ENCODE measurements around the gene SNX24. TPM values are rescaled to one million over a fixed set of nuclear protein-coding genes. Genes with fewer than 3 reads are reported as not detected.

SNX24 gene
- polyA plus RNA-seq, 3 donors = 3.5 to 10.6 (median 8.0) TPM

DNA sequence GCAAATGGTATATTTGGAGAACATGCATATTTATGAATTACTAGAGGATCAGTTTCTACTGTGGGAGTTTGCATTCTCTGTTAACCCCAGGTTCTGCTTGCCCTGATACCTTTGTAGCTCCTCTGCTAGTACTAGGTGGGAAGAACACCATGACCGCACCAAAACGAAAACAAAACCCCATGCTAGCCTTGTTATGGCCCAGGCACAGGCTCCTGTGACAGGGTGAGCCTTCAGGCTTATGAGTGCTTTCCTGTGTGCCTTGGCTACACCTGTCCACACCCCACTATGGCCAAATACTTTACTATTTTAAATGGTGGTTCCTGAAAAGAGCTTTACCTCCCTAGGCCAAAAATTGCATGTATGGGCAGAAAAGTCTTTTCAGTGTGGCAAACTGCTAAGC lies 96.3 kb downstream of the SNX24 start:
- Histone ChIP-seq H3K79me2 (ENCODE audit: insufficient read depth, low read length) (no peaks in the 10 kb centered on the region), H3K36me3 (replicated peaks in 1 of 2; ENCODE audit: control insufficient read depth in 1 of 2, insufficient read depth in 2 of 2, low read length in 2 of 2) (no peaks in the 10 kb centered on the region), H4K20me1 (ENCODE audit: insufficient read depth, low read length) (no peaks in the 10 kb centered on the region), H3K9me3 (replicated peaks in 1 of 2; ENCODE audit: control insufficient read depth in 1 of 2, insufficient read depth in 1 of 2, low read length in 2 of 2) (no peaks in the 10 kb centered on the region), H3K27me3 (ENCODE audit: control insufficient read depth in 2 of 2, insufficient read depth in 2 of 2, low read length in 2 of 2) (no peaks in the 10 kb centered on the region), H3K9ac (ENCODE audit: insufficient read depth, low read length, poor library complexity, severe bottlenecking) (no peak overlapping the region), H3K4me2 (replicated peaks; ENCODE audit: extremely low read depth, low read length, poor library complexity, severe bottlenecking) (no peak overlapping the region), H2AFZ (ENCODE audit: insufficient read depth, low read depth, low read length, poor library complexity, severe bottlenecking) (no peak overlapping the region), H3K27ac (ENCODE audit: low read depth in 1 of 2, low read length in 2 of 2) (no peak overlapping the region), H3K4me3 (replicated peaks in 1 of 3; ENCODE audit: low read depth in 2 of 3, low read length in 3 of 3) (no peak overlapping the region), H3K4me1 (ENCODE audit: control insufficient read depth in 1 of 2, insufficient read depth in 2 of 2, low read length in 2 of 2) (no peaks in the 10 kb centered on the region)
- Mint-ChIP-seq H3K27ac (no peak overlapping the region), H3K4me3 (no peak overlapping the region), H3K4me1 (peaks cover 9% of the 10 kb centered on the region), H3K36me3 (peaks cover 9 to 17% of the 10 kb centered on the region in 2 donors), H3K27me3 (ENCODE audit: low read depth in 3 of 3) (peaks cover 0 to 3% (median 3%) of the 10 kb centered on the region in 3 donors), H3K9me3 (peaks cover 0 to 7% (median 0%) of the 10 kb centered on the region in 7 donors)
- no peak for DNase-seq
- intact Hi-C loops (cut with micrococcal nuclease) = no loop called here
- TF ChIP-seq, protein P1, sequence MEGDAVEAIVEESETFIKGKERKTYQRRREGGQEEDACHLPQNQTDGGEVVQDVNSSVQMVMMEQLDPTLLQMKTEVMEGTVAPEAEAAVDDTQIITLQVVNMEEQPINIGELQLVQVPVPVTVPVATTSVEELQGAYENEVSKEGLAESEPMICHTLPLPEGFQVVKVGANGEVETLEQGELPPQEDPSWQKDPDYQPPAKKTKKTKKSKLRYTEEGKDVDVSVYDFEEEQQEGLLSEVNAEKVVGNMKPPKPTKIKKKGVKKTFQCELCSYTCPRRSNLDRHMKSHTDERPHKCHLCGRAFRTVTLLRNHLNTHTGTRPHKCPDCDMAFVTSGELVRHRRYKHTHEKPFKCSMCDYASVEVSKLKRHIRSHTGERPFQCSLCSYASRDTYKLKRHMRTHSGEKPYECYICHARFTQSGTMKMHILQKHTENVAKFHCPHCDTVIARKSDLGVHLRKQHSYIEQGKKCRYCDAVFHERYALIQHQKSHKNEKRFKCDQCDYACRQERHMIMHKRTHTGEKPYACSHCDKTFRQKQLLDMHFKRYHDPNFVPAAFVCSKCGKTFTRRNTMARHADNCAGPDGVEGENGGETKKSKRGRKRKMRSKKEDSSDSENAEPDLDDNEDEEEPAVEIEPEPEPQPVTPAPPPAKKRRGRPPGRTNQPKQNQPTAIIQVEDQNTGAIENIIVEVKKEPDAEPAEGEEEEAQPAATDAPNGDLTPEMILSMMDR (IDR thresholded peaks at IDR 0.05) = no peak
- 100% methylated on average over 1 of the region's 2 CpGs for WGBS (ENCODE audit: insufficient coverage)

DNA sequence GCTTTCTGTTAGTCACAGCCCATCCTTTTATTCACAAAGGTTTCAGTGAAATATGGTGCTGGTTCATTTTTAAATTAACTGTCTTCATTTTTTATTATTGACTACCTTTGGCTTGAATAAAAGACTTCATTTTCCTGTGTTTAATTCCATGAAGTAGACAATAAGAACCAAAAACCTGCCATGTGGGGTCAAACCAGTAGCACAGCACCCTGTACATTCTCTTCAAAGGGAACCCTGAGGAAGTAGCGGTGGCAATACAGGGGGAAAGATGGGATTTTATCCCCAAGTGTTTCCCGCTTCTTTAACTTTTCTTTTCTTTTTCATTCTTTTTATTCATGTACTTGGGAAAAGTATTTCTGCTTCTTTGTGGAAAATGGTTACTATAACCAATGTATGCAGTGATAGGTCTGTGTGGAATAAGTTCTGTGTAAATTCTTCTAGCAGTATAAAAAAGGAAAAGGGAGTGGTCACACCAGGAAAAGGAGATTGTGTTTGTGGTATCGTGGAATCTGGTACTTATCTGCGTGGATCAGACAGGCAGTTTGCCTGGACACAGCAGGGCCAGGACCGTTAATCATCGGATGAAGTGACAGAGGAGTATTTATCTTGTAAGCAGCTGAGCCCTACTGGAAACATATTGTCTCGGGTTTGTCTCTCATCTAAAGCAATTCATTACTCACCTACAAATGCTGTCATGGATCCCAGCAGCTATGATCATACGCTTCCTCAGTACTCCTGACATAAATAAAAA lies 96.9 kb downstream of the SNX24 start:
- intact Hi-C loops (cut with micrococcal nuclease) = no loop called here
- Mint-ChIP-seq H3K27me3 (ENCODE audit: low read depth in 3 of 3) (peaks cover 0 to 3% (median 3%) of the 10 kb centered on the region in 3 donors), H3K4me1 (peaks cover 9% of the 10 kb centered on the region), H3K36me3 (peaks cover 7 to 18% of the 10 kb centered on the region in 2 donors), H3K27ac (no peak overlapping the region), H3K4me3 (no peak overlapping the region), H3K9me3 (peaks cover 0 to 7% (median 0%) of the 10 kb centered on the region in 7 donors)
- DNase-seq = no peak
- H2AFZ ChIP-seq (ENCODE audit: insufficient read depth, low read depth, low read length, poor library complexity, severe bottlenecking) = no peak overlapping the region
- no peaks in the 10 kb centered on the region for H4K20me1 ChIP-seq (ENCODE audit: insufficient read depth, low read length)
- no peaks in the 10 kb centered on the region for H3K79me2 ChIP-seq (ENCODE audit: insufficient read depth, low read length)
- no peak overlapping the region for H3K27ac ChIP-seq (ENCODE audit: low read depth in 1 of 2, low read length in 2 of 2)
- H3K4me3 ChIP-seq (replicated peaks in 1 of 3; ENCODE audit: low read depth in 2 of 3, low read length in 3 of 3) = no peak overlapping the region
- WGBS (ENCODE audit: insufficient coverage) = 8% methylated on average over 2 of the region's 8 CpGs
- TF ChIP-seq, protein P1 (IDR thresholded peaks at IDR 0.05) = no peak
- H3K4me1 ChIP-seq (ENCODE audit: control insufficient read depth in 1 of 2, insufficient read depth in 2 of 2, low read length in 2 of 2) = no peaks in the 10 kb centered on the region
- H3K9me3 ChIP-seq (replicated peaks in 1 of 2; ENCODE audit: control insufficient read depth in 1 of 2, insufficient read depth in 1 of 2, low read length in 2 of 2) = no peaks in the 10 kb centered on the region
- no peak overlapping the region for H3K9ac ChIP-seq (ENCODE audit: insufficient read depth, low read length, poor library complexity, severe bottlenecking)
- no peak overlapping the region for H3K4me2 ChIP-seq (replicated peaks; ENCODE audit: extremely low read depth, low read length, poor library complexity, severe bottlenecking)
- no peaks in the 10 kb centered on the region for H3K36me3 ChIP-seq (replicated peaks in 1 of 2; ENCODE audit: control insufficient read depth in 1 of 2, insufficient read depth in 2 of 2, low read length in 2 of 2)
- no peaks in the 10 kb centered on the region for H3K27me3 ChIP-seq (ENCODE audit: control insufficient read depth in 2 of 2, insufficient read depth in 2 of 2, low read length in 2 of 2)

All from CD14-positive monocyte (primary cell).